Osteocyte (in vitro differentiated cells): ENCODE results near the gene CACHD1. TPM values are rescaled to one million over a fixed set of nuclear protein-coding genes. Genes with fewer than 3 reads are reported as not detected.
"Not testable (repeated sequence)": the region's sequence is repeated elsewhere in the genome, so short reads cannot be mapped to it uniquely, and the experiment has no call there.

Source experiments
- DNase-seq: peaks from one replicate; pipeline ENCODE4 v3.0.0; 2021; ENCODE audit warnings: mixed read lengths; ENCODE audit not compliant: unreplicated experiment; ENCODE audit errors: extremely low spot score
- H3K27ac Mint-ChIP-seq: one replicate; pipeline ENCODE4 v1.8.0; 2021; ENCODE audit warnings: mild to moderate bottlenecking, mixed read lengths; ENCODE audit not compliant: unreplicated experiment
- H3K27me3 Mint-ChIP-seq: one replicate; pipeline ENCODE4 v1.8.0; 2021; ENCODE audit warnings: mixed read lengths; ENCODE audit not compliant: unreplicated experiment
- H3K36me3 Mint-ChIP-seq: one replicate; pipeline ENCODE4 v1.8.0; 2021; ENCODE audit warnings: mixed read lengths; ENCODE audit not compliant: unreplicated experiment
- H3K4me1 Mint-ChIP-seq: one replicate; pipeline ENCODE4 v1.8.0; 2021; ENCODE audit warnings: mixed read lengths; ENCODE audit not compliant: unreplicated experiment
- H3K4me3 Mint-ChIP-seq: one replicate; pipeline ENCODE4 v1.8.0; 2021; ENCODE audit warnings: mild to moderate bottlenecking, moderate library complexity, mixed read lengths; ENCODE audit not compliant: unreplicated experiment
- H3K9me3 Mint-ChIP-seq: one replicate; pipeline ENCODE4 v1.8.0; 2021; ENCODE audit warnings: mixed read lengths; ENCODE audit not compliant: unreplicated experiment
- microRNA-seq: library from miRNA; unstranded; fragments of <30 nt; microRNA quantifications from one replicate; pipeline ENCODE4 v1.1.0, GENCODE V29; 2020; ENCODE audit not compliant: unreplicated experiment
- total RNA-seq: library from RNA; stranded (reverse); gene quantifications from 2 replicates; pipeline ENCODE4 v1.2.1, GENCODE V29; 2021
- TF ChIP-seq, protein P1 (sequence below): fragments of 200-600 bp; sonication (generic); IDR thresholded peaks from 2 replicates; pipeline ENCODE4 v1.5.0; 2021; ENCODE audit warnings: antibody characterized with exemption, mild to moderate bottlenecking, moderate library complexity

The CACHD1 gene
- total RNA-seq, 1 donor from 2014 or later: 5.5 TPM

DNA sequence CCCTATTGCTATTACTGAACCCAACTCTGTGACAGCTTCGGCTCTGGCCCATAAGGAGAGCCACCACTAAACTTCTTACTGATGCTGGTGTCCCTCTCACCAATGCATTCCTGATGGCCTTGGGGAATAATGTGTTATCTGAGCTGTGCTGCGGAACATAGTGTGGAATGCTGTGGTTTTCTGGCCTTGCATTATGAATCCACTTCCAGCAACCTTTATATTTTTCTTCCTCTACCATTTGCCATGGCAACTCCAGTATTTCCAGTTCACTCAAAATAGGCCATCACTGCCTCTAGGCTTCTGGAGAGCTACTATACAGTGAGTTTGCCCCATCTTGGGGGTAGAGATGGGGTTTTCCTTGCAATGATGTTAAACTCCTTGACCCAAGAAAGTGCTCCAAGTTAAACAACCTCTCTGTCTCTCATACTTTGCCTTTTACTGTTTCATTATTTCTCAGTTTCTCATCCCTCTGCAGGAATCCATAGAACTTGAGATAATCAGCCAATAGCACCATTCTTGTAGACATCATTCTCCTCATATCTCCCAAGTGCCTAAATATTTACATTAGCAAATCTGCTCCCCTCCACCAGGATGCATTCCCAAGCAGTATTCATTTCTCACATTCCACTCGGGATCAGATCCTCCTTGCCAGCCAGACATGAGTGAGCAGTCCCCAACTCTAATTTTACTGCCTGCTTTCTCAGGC, 263.8 kb downstream of the CACHD1 start:
- peak overlapping the region; percentile 75 for H3K27ac Mint-ChIP-seq
- H3K27me3 Mint-ChIP-seq: no peaks in the 10 kb centered on the region

DNA sequence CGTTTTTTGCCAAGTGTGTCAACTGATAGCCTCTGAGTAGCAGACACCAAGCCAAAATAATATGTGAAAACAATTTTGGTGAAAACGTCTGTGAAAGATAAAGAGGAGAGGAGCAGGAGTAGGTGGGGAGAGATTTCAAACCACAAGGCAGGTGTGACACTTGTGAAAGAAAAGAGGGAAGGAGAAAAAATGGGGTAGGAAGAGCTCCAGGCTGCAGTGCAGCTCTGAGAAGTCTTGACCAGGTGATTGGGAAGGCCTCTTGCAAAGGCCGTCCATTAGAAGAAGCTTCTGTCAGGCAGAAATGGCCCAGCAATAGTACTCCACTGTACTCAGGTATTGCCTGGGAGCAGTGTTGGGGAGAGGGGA, 264.3 kb downstream of the CACHD1 start:
- H3K27me3 Mint-ChIP-seq: no peaks in the 10 kb centered on the region
- H3K4me3 Mint-ChIP-seq: no peak overlapping the region
- H3K9me3 Mint-ChIP-seq: no peaks in the 10 kb centered on the region
- H3K27ac Mint-ChIP-seq: peak overlapping the region; percentile 75
- TF ChIP-seq, protein P1, sequence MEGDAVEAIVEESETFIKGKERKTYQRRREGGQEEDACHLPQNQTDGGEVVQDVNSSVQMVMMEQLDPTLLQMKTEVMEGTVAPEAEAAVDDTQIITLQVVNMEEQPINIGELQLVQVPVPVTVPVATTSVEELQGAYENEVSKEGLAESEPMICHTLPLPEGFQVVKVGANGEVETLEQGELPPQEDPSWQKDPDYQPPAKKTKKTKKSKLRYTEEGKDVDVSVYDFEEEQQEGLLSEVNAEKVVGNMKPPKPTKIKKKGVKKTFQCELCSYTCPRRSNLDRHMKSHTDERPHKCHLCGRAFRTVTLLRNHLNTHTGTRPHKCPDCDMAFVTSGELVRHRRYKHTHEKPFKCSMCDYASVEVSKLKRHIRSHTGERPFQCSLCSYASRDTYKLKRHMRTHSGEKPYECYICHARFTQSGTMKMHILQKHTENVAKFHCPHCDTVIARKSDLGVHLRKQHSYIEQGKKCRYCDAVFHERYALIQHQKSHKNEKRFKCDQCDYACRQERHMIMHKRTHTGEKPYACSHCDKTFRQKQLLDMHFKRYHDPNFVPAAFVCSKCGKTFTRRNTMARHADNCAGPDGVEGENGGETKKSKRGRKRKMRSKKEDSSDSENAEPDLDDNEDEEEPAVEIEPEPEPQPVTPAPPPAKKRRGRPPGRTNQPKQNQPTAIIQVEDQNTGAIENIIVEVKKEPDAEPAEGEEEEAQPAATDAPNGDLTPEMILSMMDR: no peak
- H3K4me1 Mint-ChIP-seq: peaks cover 16% of the 10 kb centered on the region
- DNase-seq: no peak
- H3K36me3 Mint-ChIP-seq: no peaks in the 10 kb centered on the region

More for the DNA sequence above, 263.8 kb downstream of the CACHD1 start:
- Mint-ChIP-seq H3K4me3 (no peak overlapping the region), H3K36me3 (no peaks in the 10 kb centered on the region), H3K9me3 (no peaks in the 10 kb centered on the region), H3K4me1 (peaks cover 16% of the 10 kb centered on the region)
- TF ChIP-seq, protein P1: no peak
- no peak for DNase-seq

DNA sequence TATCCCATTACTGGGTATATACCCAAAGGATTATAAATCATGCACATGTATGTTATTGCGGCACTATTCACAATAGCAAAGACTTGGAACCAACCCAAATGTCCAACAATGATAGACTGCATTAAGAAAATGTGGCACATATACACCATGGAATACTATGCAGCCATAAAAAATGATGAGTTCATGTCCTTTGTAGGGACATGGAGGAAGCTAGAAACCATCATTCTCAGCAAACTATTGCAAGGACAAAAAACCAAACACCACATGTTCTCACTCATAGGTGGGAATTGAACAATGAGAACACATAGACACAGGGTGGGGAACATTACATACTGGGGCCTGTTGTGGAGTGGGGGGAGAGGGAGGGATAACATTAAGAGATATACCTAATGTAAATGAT, 270.8 kb downstream of the CACHD1 start:
- H3K36me3 Mint-ChIP-seq, H3K4me1 Mint-ChIP-seq, H3K27me3 Mint-ChIP-seq: not testable (repeated sequence)

More for the DNA sequence above, 270.8 kb downstream of the CACHD1 start:
- not testable (repeated sequence) for H3K4me3 Mint-ChIP-seq, H3K9me3 Mint-ChIP-seq, DNase-seq, H3K27ac Mint-ChIP-seq

Small RNAs within 50 kb of the gene (microRNA-seq; reads per million reads assigned to microRNA genes)
- not detected for gene MIR4794
